Osteocyte (in vitro differentiated cells): ENCODE data around the gene RACGAP1. TPM values are rescaled to one million over a fixed set of nuclear protein-coding genes. Genes with fewer than 3 reads are reported as not detected.

Source experiments
- DNase-seq: peaks from one replicate; pipeline ENCODE4 v3.0.0; 2021; ENCODE audit warnings: mixed read lengths; ENCODE audit not compliant: unreplicated experiment; ENCODE audit errors: extremely low spot score
- H3K27ac Mint-ChIP-seq: one replicate; pipeline ENCODE4 v1.8.0; 2021; ENCODE audit warnings: mild to moderate bottlenecking, mixed read lengths; ENCODE audit not compliant: unreplicated experiment
- H3K27me3 Mint-ChIP-seq: one replicate; pipeline ENCODE4 v1.8.0; 2021; ENCODE audit warnings: mixed read lengths; ENCODE audit not compliant: unreplicated experiment
- H3K36me3 Mint-ChIP-seq: one replicate; pipeline ENCODE4 v1.8.0; 2021; ENCODE audit warnings: mixed read lengths; ENCODE audit not compliant: unreplicated experiment
- H3K4me1 Mint-ChIP-seq: one replicate; pipeline ENCODE4 v1.8.0; 2021; ENCODE audit warnings: mixed read lengths; ENCODE audit not compliant: unreplicated experiment
- H3K4me3 Mint-ChIP-seq: one replicate; pipeline ENCODE4 v1.8.0; 2021; ENCODE audit warnings: mild to moderate bottlenecking, moderate library complexity, mixed read lengths; ENCODE audit not compliant: unreplicated experiment
- H3K9me3 Mint-ChIP-seq: one replicate; pipeline ENCODE4 v1.8.0; 2021; ENCODE audit warnings: mixed read lengths; ENCODE audit not compliant: unreplicated experiment
- CTCF ChIP-seq: fragments of 200-600 bp; sonication (generic); IDR thresholded peaks from 2 replicates; pipeline ENCODE4 v1.5.0; 2021; ENCODE audit warnings: antibody characterized with exemption, mild to moderate bottlenecking, moderate library complexity
- total RNA-seq: library from RNA; stranded (reverse); gene quantifications from 2 replicates; pipeline ENCODE4 v1.2.1, GENCODE V29; 2021

RACGAP1 gene
- total RNA-seq, 1 donor from 2014 or later: 25.9 TPM

GRCh38 chr12:49943625-49943960 lies 81.7 kb downstream of the RACGAP1 start:
- Mint-ChIP-seq H3K27ac (no peak overlapping the region), H3K4me3 (no peak overlapping the region), H3K27me3 (no peaks in the 10 kb centered on the region), H3K36me3 (no peaks in the 10 kb centered on the region), H3K4me1 (peaks cover 8% of the 10 kb centered on the region), H3K9me3 (no peaks in the 10 kb centered on the region)
- no peak for TF ChIP-seq CTCF
- no peak for DNase-seq

GRCh38 chr12:49942921-49943624 lies 82.2 kb downstream of the RACGAP1 start:
- no peak for TF ChIP-seq CTCF
- Mint-ChIP-seq H3K27ac (no peak overlapping the region), H3K27me3 (no peaks in the 10 kb centered on the region), H3K4me3 (no peak overlapping the region), H3K4me1 (peaks cover 8% of the 10 kb centered on the region), H3K9me3 (no peaks in the 10 kb centered on the region), H3K36me3 (no peaks in the 10 kb centered on the region)
- no peak for DNase-seq

DNA sequence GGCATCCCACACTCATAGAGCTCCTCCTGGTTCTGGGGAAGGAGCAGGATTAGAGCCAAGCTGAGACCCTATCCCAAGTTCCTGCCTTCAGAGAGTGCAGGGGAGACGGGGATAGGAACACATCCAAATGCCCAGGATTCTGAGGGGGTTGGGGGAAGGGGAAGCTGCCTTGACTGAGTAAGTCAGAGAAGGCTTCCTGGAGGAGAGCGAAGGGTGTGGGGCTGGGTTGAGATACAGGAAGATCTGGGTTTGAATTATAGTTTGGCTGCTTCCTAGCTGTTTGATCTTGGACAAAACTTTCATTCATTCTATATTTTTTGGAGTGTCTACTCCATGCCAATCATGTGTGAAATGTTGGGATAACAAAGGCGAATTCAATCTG lies 82.8 kb downstream of the RACGAP1 start:
- no peak for DNase-seq
- TF ChIP-seq CTCF: no peak
- Mint-ChIP-seq H3K9me3 (no peaks in the 10 kb centered on the region), H3K4me1 (peaks cover 8% of the 10 kb centered on the region), H3K4me3 (no peak overlapping the region), H3K27me3 (no peaks in the 10 kb centered on the region), H3K36me3 (no peaks in the 10 kb centered on the region), H3K27ac (no peak overlapping the region)

- no peak for DNase-seq
Observed at GRCh38 chr12:49941556-49942511, 83.5 kb downstream of the RACGAP1 start.

More at GRCh38 chr12:49941556-49942511, 83.5 kb downstream of the RACGAP1 start:
- TF ChIP-seq CTCF: no peak
- Mint-ChIP-seq H3K27ac (no peak overlapping the region), H3K4me3 (no peak overlapping the region), H3K36me3 (no peaks in the 10 kb centered on the region), H3K27me3 (no peaks in the 10 kb centered on the region), H3K9me3 (no peaks in the 10 kb centered on the region), H3K4me1 (peaks cover 8% of the 10 kb centered on the region)
